ENCODE measurements around the gene FES.

- TF ChIP-seq EZH2 (IDR thresholded peaks at IDR 0.05; ENCODE audit: insufficient read depth, poor library complexity, severe bottlenecking) (no peak), EZH2phosphoT487 (IDR thresholded peaks at IDR 0.05; ENCODE audit: insufficient read depth, low read depth) (no peak)
These were observed 4.5 kb upstream of the FES start for GRCh38 chr15:90879730-90880366.
